Measurements from ENCODE around the gene ZNF574. TPM values are rescaled to one million over a fixed set of nuclear protein-coding genes. Genes with fewer than 3 reads are reported as not detected.

Gene ZNF574
- total RNA-seq (2014; rRNA removed; shearing (Covaris generic)), result 50.8 and 61.2 TPM in 2 replicates
- polyA plus RNA-seq (2016; fragmentation: Nextera tagmentation; extraction: Ambion mirVana), result 18.7 and 19.4 TPM in 2 replicates
- long read RNA-seq, transcript ZNF574-202 (2 exons, 2,940 nt), result major isoform, 8 of 11 reads
- long read RNA-seq, partial matches to known transcripts, result 2 of 11 reads
- long read RNA-seq, other reads (novel, unspliced or antisense), result 1 of 11 reads

GRCh38 chr19:42075616-42076379 lies at the start of gene ZNF574:
Gene ZNF574, plus strand, starts transcription at chr19:42076166. Its CDS starts 2,441 bp downstream, at chr19:42078607.
- Mint-ChIP-seq H3K4me1 (peaks cover 37% of the 10 kb centered on the region), H3K9me3 (peaks cover 4% of the 10 kb centered on the region; the same call in 2 of the 3 replicates), H3K36me3 (ENCODE audit: low read depth) (peaks cover 33% of the 10 kb centered on the region), H3K4me3 (peak within 1 kb of the TSS; percentile 98), H3K27ac (peak within 1 kb of the TSS; percentile 100), H3K27me3 (ENCODE audit: insufficient read depth, low read depth, poor library complexity) (peaks cover 19% of the 10 kb centered on the region)
- TF ChIP-seq POLR2AphosphoS5 (IDR thresholded peaks at IDR 0.05; ENCODE audit: low read depth) (peak; percentile 95), ZNF114 (CRISPR knock-in tag; IDR thresholded peaks at IDR 0.05) (no peak), JUNB (IDR thresholded peaks at IDR 0.05; ENCODE audit: unreplicated experiment) (no peak), CREB1 (CRISPR knock-in tag; IDR thresholded peaks at IDR 0.05; ENCODE audit: low read depth) (peak; percentile 85), ZNF462 (CRISPR knock-in tag; IDR thresholded peaks at IDR 0.05) (no peak), ETS1 (IDR thresholded peaks at IDR 0.05) (0 out of 2 replicates have a peak, but pooled peaks have one; percentile 18), NANOG (IDR thresholded peaks at IDR 0.05; ENCODE audit: borderline replicate concordance) (no peak), REST (IDR thresholded peaks at IDR 0.05; ENCODE audit: unreplicated experiment) (no peak), STAT1 (IDR thresholded peaks at IDR 0.05; ENCODE audit: unreplicated experiment) (no peak), EZH2 (IDR thresholded peaks at IDR 0.05; ENCODE audit: low read depth, unreplicated experiment) (no peak), CTCF (conservative IDR thresholded peaks at IDR 0.05; ENCODE audit: low read depth in 2 of 2) (no peak), ZNF331 (CRISPR knock-in tag; IDR thresholded peaks at IDR 0.05; ENCODE audit: low read depth) (no peak), EZH2phosphoT487 (IDR thresholded peaks at IDR 0.05; ENCODE audit: unreplicated experiment) (no peak)
- H3K4me1 ChIP-seq (ENCODE audit: insufficient read depth), result peaks cover 15% of the 10 kb centered on the region
- no peaks in the 10 kb centered on the region for H3K27me3 ChIP-seq (ENCODE audit: insufficient read depth)
- H2AFZ ChIP-seq, result peak within 1 kb of the TSS; percentile 60
- peak within 1 kb of the TSS; percentile 99 for H3K4me2 ChIP-seq
- peak within 1 kb of the TSS; percentile 98 for H3K4me3 ChIP-seq
- DNase-seq (ENCODE audit: low spot score), result peak; percentile 100
- peaks cover 14% of the 10 kb centered on the region; the same call in 1 of the 2 replicates for H3K36me3 ChIP-seq (ENCODE audit: insufficient read depth)
- 0 out of 2 replicates have a peak, but pooled peaks cover 4% of the 10 kb centered on the region for H3F3A ChIP-seq (replicated peaks; ENCODE audit: low read depth)
- H3K27ac ChIP-seq (ENCODE audit: low read depth), result peak within 1 kb of the TSS; percentile 98
- H4K20me1 ChIP-seq (replicated peaks; ENCODE audit: insufficient read depth), result peaks cover 17% of the 10 kb centered on the region
- H3K79me2 ChIP-seq (replicated peaks; ENCODE audit: insufficient read depth), result peaks cover 36% of the 10 kb centered on the region
- ATAC-seq, result peak; percentile 95
- no peaks in the 10 kb centered on the region for H3K9me2 ChIP-seq (ENCODE audit: insufficient read depth)
